SK-N-DZ (cell line): ENCODE data around the gene SERHL2.

ENCODE experiments used
- small RNA-seq, 2 experiments: library from RNA; depleted of rRNA; stranded (forward); fragments of <200 nt; gene quantifications; one replicate each; pipeline ENCODE3, GENCODE V24; 2014

SERHL2 gene

Small RNA genes within 50 kb of the gene (small RNA-seq; reads per million reads assigned to genes)
- gene RN7SKP80 (0.10 to 3.7 reads per million in 2 experiments), gene RNU6-513P (0 reads per million in 2 experiments)
